GM23338 (cell line): ENCODE results near the gene MINPP1. TPM values are rescaled to one million over a fixed set of nuclear protein-coding genes. Genes with fewer than 3 reads are reported as not detected.

Experiments
- ATAC-seq: fragments of 200-7000 bp; cut with Tn5 transposase; 3 replicates; pipeline ENCODE4 v1.9.1; 2020
- DNase-seq: peaks from one replicate; pipeline ENCODE4 v3.0.0-alpha.2; 2015; ENCODE audit warnings: low spot score
- H2AFZ ChIP-seq: fragments of 200-600 bp; sonication (generic); 2 replicates; pipeline ENCODE4 v1.8.0; 2016; ENCODE audit warnings: antibody characterized with exemption, mild to moderate bottlenecking, moderate library complexity
- H3F3A ChIP-seq: fragments of 200-600 bp; sonication (generic); replicated peaks from 2 replicates; pipeline ENCODE4 v1.8.0; 2017; ENCODE audit warnings: antibody characterized with exemption, mixed run types, low read depth
- H3K27ac ChIP-seq: fragments of 200-600 bp; sonication (generic); 2 replicates; pipeline ENCODE4 v1.6.1; 2016; ENCODE audit warnings: low read depth
- H3K27me3 ChIP-seq: fragments of 200-600 bp; sonication (generic); 2 replicates; pipeline ENCODE4 v1.8.0; 2016; ENCODE audit warnings: mild to moderate bottlenecking, mixed run types, moderate library complexity; ENCODE audit not compliant: insufficient read depth
- H3K36me3 ChIP-seq: fragments of 200-600 bp; sonication (generic); 2 replicates; pipeline ENCODE4 v1.8.0; 2016; ENCODE audit warnings: mild to moderate bottlenecking; ENCODE audit not compliant: insufficient read depth
- H3K4me1 ChIP-seq: fragments of 200-600 bp; sonication (generic); 2 replicates; pipeline ENCODE4 v1.8.0; 2016; ENCODE audit warnings: mild to moderate bottlenecking, moderate library complexity; ENCODE audit not compliant: insufficient read depth
- H3K4me2 ChIP-seq: fragments of 200-600 bp; sonication (generic); 2 replicates; pipeline ENCODE4 v1.7.1; 2017; ENCODE audit warnings: mixed run types
- H3K4me3 ChIP-seq: fragments of 200-600 bp; sonication (generic); 2 replicates; pipeline ENCODE4 v1.6.1; 2016; ENCODE audit warnings: mixed run types
- H3K79me2 ChIP-seq: fragments of 200-600 bp; sonication (generic); replicated peaks from 2 replicates; pipeline ENCODE4 v1.8.0; 2017; ENCODE audit warnings: mild to moderate bottlenecking; ENCODE audit not compliant: insufficient read depth
- H3K9me2 ChIP-seq: fragments of 200-600 bp; sonication (generic); 2 replicates; pipeline ENCODE4 v1.8.0; 2017; ENCODE audit not compliant: insufficient read depth
- H4K20me1 ChIP-seq: fragments of 200-600 bp; sonication (generic); replicated peaks from 2 replicates; pipeline ENCODE4 v1.8.0; 2017; ENCODE audit warnings: mild to moderate bottlenecking; ENCODE audit not compliant: insufficient read depth
- H3K27ac Mint-ChIP-seq: 2 replicates; pipeline ENCODE4 v1.8.0; 2020; ENCODE audit warnings: inconsistent platforms, mild to moderate bottlenecking, moderate library complexity, mixed read lengths
- H3K27me3 Mint-ChIP-seq: 3 replicates; pipeline ENCODE4 v1.8.0; 2022; ENCODE audit warnings: low read depth, mild to moderate bottlenecking, moderate library complexity, mixed read lengths, inconsistent platforms; ENCODE audit not compliant: insufficient read depth, poor library complexity
- H3K36me3 Mint-ChIP-seq: 3 replicates; pipeline ENCODE4 v1.8.0; 2021; ENCODE audit warnings: low read depth, mild to moderate bottlenecking, inconsistent platforms, moderate library complexity, mixed read lengths
- H3K4me1 Mint-ChIP-seq: 3 replicates; pipeline ENCODE4 v1.8.0; 2020; ENCODE audit warnings: mild to moderate bottlenecking, inconsistent platforms, mixed read lengths
- H3K4me3 Mint-ChIP-seq: 3 replicates; pipeline ENCODE4 v1.8.0; 2021; ENCODE audit warnings: moderate library complexity, mild to moderate bottlenecking, inconsistent platforms, mixed read lengths
- H3K9me3 Mint-ChIP-seq: 3 replicates; pipeline ENCODE4 v1.8.0; 2020; ENCODE audit warnings: moderate library complexity, mild to moderate bottlenecking, inconsistent platforms, mixed read lengths
- CREB1 ChIP-seq: fragments of 250-450 bp; sonication (Bioruptor Pico); IDR thresholded peaks from 2 replicates; pipeline ENCODE4 v1.5.0; 2020; ENCODE audit warnings: low read depth, mild to moderate bottlenecking, moderate library complexity
- CTCF ChIP-seq, 2 experiments: fragments of 200-600 bp in 1 of 2; sonication (generic) in 1 of 2; conservative IDR thresholded peaks; 2 replicates each; pipeline versions ENCODE4 v1.5.1 to v1.6.1; 2016 to 2017; ENCODE audit warnings: antibody characterized with exemption in 2 of 2, low read depth in 2 of 2, mild to moderate bottlenecking in 2 of 2, moderate library complexity in 1 of 2
- EZH2 ChIP-seq: fragments of 200-600 bp; sonication (generic); IDR thresholded peaks from one replicate; pipeline ENCODE4 v1.8.0; 2017; ENCODE audit warnings: antibody characterized with exemption, mild to moderate bottlenecking, low read depth; ENCODE audit not compliant: unreplicated experiment
- EZH2phosphoT487 ChIP-seq: fragments of 200-600 bp; sonication (generic); IDR thresholded peaks from one replicate; pipeline ENCODE4 v1.8.1; 2018; ENCODE audit warnings: antibody characterized with exemption; ENCODE audit not compliant: unreplicated experiment
- JUNB ChIP-seq: IDR thresholded peaks from one replicate; pipeline ENCODE4 v1.6.1; 2016; ENCODE audit warnings: antibody characterized with exemption; ENCODE audit not compliant: unreplicated experiment
- REST ChIP-seq: IDR thresholded peaks from one replicate; pipeline ENCODE4 v1.6.1; 2018; ENCODE audit warnings: antibody characterized with exemption; ENCODE audit not compliant: unreplicated experiment
- STAT1 ChIP-seq: IDR thresholded peaks from one replicate; pipeline ENCODE4 v1.6.1; 2016; ENCODE audit warnings: antibody characterized with exemption; ENCODE audit not compliant: unreplicated experiment
- ZNF114 ChIP-seq: fragments of 250-450 bp; sonication (Bioruptor Pico); IDR thresholded peaks from 2 replicates; pipeline ENCODE4 v1.5.0; 2020; ENCODE audit warnings: mild to moderate bottlenecking, moderate library complexity
- ZNF462 ChIP-seq: fragments of 250-450 bp; sonication (Bioruptor Pico); IDR thresholded peaks from 2 replicates; pipeline ENCODE4 v1.5.0; 2020; ENCODE audit warnings: mild to moderate bottlenecking, moderate library complexity
- polyA plus RNA-seq: library from polyadenylated mRNA; unstranded; fragments of >200 nt; fragmentation: Nextera tagmentation; extraction: Ambion mirVana; gene quantifications from 2 replicates; pipeline ENCODE4 v1.2.1, GENCODE V29; 2016
- total RNA-seq: library from RNA; depleted of rRNA; stranded (reverse); fragments of >200 nt; shearing (Covaris generic); gene quantifications from 2 replicates; pipeline ENCODE4 v1.2.3, GENCODE V29; 2014

The MINPP1 gene
- total and polyA plus RNA-seq, 2 experiments from 2014 or later: 27.0 to 39.3 TPM

GRCh38 chr10:87578842-87579401 is 74.2 kb downstream of the MINPP1 start:
- H3K4me1 Mint-ChIP-seq: peaks cover 9% of the 10 kb centered on the region; the same call in 1 of the 3 replicates
- Histone ChIP-seq H3K79me2 (no peaks in the 10 kb centered on the region), H3K4me3 (no peak overlapping the region), H3K9me2 (no peaks in the 10 kb centered on the region), H4K20me1 (no peaks in the 10 kb centered on the region), H3K4me1 (0 out of 2 replicates have a peak, but pooled peaks cover 5% of the 10 kb centered on the region), H2AFZ (peak overlapping the region; percentile 95), H3K27ac (no peak overlapping the region), H3F3A (no peaks in the 10 kb centered on the region), H3K4me2 (no peak overlapping the region), H3K27me3 (no peaks in the 10 kb centered on the region), H3K36me3 (no peaks in the 10 kb centered on the region)
- no peak for TF ChIP-seq EZH2phosphoT487
- no peaks in the 10 kb centered on the region; the same call in 2 of the 3 replicates for H3K9me3 Mint-ChIP-seq
- no peak; the same call in 2 of the 3 replicates for ATAC-seq
- no peaks in the 10 kb centered on the region for H3K36me3 Mint-ChIP-seq
- DNase-seq: no peak
- no peak overlapping the region for H3K4me3 Mint-ChIP-seq
- peaks cover under 1% of the 10 kb centered on the region for H3K27me3 Mint-ChIP-seq
- H3K27ac Mint-ChIP-seq: no peak overlapping the region

- ATAC-seq: no peak
- Mint-ChIP-seq H3K4me1 (peaks cover 9% of the 10 kb centered on the region; the same call in 1 of the 3 replicates), H3K27me3 (no peaks in the 10 kb centered on the region), H3K27ac (no peak overlapping the region), H3K36me3 (no peaks in the 10 kb centered on the region), H3K9me3 (no peaks in the 10 kb centered on the region; the same call in 2 of the 3 replicates), H3K4me3 (no peak overlapping the region)
- H3K36me3 ChIP-seq: no peaks in the 10 kb centered on the region
- no peak overlapping the region for H3K4me3 ChIP-seq
- no peak overlapping the region for H3K4me2 ChIP-seq
- H3K9me2 ChIP-seq: no peaks in the 10 kb centered on the region
- no peak overlapping the region for H3K27ac ChIP-seq
- no peaks in the 10 kb centered on the region for H3K79me2 ChIP-seq
- H3K27me3 ChIP-seq: no peaks in the 10 kb centered on the region
- peak overlapping the region; percentile 95; the same call in 1 of the 2 replicates for H2AFZ ChIP-seq
- no peaks in the 10 kb centered on the region for H3F3A ChIP-seq
- no peak for DNase-seq
- no peaks in the 10 kb centered on the region for H4K20me1 ChIP-seq
- 0 out of 2 replicates have a peak, but pooled peaks cover 5% of the 10 kb centered on the region for H3K4me1 ChIP-seq
- TF ChIP-seq EZH2phosphoT487 (no peak), EZH2 (no peak), STAT1 (no peak), CREB1 (CRISPR knock-in tag) (no peak), ZNF114 (no peak), CTCF (conservative IDR thresholded peaks at IDR 0.05; ENCODE audit: low read depth in 2 of 2) (no peak), REST (no peak), JUNB (no peak), ZNF462 (no peak)
These were observed 74.9 kb downstream of the MINPP1 start for GRCh38 chr10:87579563-87579962.
